ENCODE results near the gene PITPNB. TPM values are rescaled to one million over a fixed set of nuclear protein-coding genes. Genes with fewer than 3 reads are reported as not detected.

PITPNB gene
- total RNA-seq, 1 donor from 2014 or later, result 66.6 TPM

DNA sequence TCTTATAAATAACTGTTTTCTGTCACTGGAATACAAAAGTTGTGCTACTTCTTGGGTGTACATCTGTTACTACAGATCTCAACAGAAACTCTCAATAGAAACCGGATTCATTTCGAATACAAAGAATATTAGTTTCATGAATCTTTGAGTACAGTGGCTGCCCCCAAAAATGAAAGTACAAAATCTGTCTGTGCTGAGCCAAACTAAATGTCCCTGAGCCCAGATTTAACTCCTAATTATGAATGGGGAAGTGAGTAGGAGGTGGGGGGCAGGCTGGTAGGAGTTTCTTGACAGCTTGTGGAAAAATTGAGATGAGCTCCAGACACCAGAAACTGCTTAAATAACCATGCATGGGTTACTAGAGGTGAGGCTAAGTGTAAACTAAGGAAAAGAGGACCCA lies 41.6 kb downstream of the PITPNB start:
- no peak for DNase-seq
- peaks cover 45% of the 10 kb centered on the region for H3K4me1 Mint-ChIP-seq (ENCODE audit: low read depth, unreplicated experiment)
- no peaks in the 10 kb centered on the region for H3K27me3 Mint-ChIP-seq (ENCODE audit: unreplicated experiment)
- H3K36me3 Mint-ChIP-seq (ENCODE audit: unreplicated experiment), result no peaks in the 10 kb centered on the region
- H3K27ac Mint-ChIP-seq (ENCODE audit: unreplicated experiment), result no peak overlapping the region
- no peak overlapping the region for H3K4me3 Mint-ChIP-seq (ENCODE audit: unreplicated experiment)
- H3K9me3 Mint-ChIP-seq (ENCODE audit: unreplicated experiment), result no peaks in the 10 kb centered on the region
- TF ChIP-seq, protein P1, sequence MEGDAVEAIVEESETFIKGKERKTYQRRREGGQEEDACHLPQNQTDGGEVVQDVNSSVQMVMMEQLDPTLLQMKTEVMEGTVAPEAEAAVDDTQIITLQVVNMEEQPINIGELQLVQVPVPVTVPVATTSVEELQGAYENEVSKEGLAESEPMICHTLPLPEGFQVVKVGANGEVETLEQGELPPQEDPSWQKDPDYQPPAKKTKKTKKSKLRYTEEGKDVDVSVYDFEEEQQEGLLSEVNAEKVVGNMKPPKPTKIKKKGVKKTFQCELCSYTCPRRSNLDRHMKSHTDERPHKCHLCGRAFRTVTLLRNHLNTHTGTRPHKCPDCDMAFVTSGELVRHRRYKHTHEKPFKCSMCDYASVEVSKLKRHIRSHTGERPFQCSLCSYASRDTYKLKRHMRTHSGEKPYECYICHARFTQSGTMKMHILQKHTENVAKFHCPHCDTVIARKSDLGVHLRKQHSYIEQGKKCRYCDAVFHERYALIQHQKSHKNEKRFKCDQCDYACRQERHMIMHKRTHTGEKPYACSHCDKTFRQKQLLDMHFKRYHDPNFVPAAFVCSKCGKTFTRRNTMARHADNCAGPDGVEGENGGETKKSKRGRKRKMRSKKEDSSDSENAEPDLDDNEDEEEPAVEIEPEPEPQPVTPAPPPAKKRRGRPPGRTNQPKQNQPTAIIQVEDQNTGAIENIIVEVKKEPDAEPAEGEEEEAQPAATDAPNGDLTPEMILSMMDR (IDR thresholded peaks at IDR 0.05; ENCODE audit: partially characterized antibody, unreplicated experiment), result no peak

DNA sequence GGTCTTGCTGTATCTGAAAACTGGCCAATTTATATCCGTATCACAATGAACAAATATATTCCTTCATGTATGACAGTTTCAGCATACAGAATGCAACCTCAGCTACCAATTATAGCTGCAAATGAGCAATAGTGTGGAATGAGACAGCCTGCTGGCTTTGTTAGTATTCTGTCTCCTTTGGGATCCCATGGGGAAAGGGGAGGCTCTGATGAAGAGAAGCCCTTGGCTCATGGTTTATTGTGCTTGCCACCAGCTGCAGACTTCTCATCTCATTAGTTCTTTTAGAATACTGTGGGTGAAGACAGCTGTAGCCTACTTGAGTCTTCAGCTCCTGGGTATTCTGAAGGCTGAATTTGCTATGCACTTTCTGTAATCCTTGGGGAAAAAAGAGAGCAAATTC lies 42.4 kb downstream of the PITPNB start:
- TF ChIP-seq, protein P1 (IDR thresholded peaks at IDR 0.05; ENCODE audit: partially characterized antibody, unreplicated experiment), result no peak
- DNase-seq, result peak; percentile 36
- H3K36me3 Mint-ChIP-seq (ENCODE audit: unreplicated experiment), result no peaks in the 10 kb centered on the region

DNA sequence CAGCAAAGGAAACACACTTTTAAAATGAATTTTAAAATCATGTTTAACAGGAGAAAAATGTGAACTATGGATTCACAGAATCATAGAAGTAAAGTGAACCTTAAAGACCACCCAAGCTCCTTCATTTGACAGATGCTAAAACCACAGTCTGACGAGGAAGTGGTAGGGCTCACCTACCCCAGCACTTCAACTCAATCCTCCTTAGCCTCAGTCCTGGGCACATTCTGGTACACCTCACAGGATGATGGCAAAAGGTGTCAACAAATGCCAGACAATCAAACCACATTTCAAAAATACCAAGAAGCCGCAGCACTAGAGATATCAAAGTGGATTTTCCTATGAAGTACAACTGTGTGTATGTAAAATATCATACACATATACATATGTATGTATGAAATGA lies 43.1 kb downstream of the PITPNB start:
- Mint-ChIP-seq H3K4me3 (ENCODE audit: unreplicated experiment) (no peak overlapping the region), H3K36me3 (ENCODE audit: unreplicated experiment) (no peaks in the 10 kb centered on the region), H3K4me1 (ENCODE audit: low read depth, unreplicated experiment) (peaks cover 45% of the 10 kb centered on the region), H3K27me3 (ENCODE audit: unreplicated experiment) (no peaks in the 10 kb centered on the region), H3K27ac (ENCODE audit: unreplicated experiment) (peak overlapping the region; percentile 62), H3K9me3 (ENCODE audit: unreplicated experiment) (no peaks in the 10 kb centered on the region)
- TF ChIP-seq, protein P1 (IDR thresholded peaks at IDR 0.05; ENCODE audit: partially characterized antibody, unreplicated experiment), result no peak
- DNase-seq, result no peak

More for the DNA sequence above, 42.4 kb downstream of the PITPNB start:
- Mint-ChIP-seq H3K9me3 (ENCODE audit: unreplicated experiment) (no peaks in the 10 kb centered on the region), H3K27me3 (ENCODE audit: unreplicated experiment) (no peaks in the 10 kb centered on the region), H3K4me3 (ENCODE audit: unreplicated experiment) (no peak overlapping the region), H3K4me1 (ENCODE audit: low read depth, unreplicated experiment) (peaks cover 45% of the 10 kb centered on the region), H3K27ac (ENCODE audit: unreplicated experiment) (peak overlapping the region; percentile 44)

DNA sequence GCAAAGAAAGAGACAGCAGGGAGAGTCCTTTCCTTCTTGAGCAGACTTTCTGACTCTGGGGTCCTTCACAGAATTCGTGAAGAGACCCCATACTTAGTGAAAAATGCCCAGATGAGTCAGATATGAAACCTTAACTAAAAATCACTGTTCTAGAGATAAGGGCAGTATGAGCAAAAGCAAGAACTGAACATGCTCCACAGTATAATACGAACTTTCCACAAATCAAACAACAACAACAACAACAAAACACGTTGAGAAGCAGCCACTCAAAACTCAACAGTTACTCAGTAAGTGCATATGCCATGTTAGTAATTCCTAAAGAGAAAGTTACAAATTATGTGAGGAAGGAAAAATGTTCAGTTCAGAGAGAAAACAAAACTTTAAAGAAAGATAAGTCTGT lies 44.3 kb downstream of the PITPNB start:
- Mint-ChIP-seq H3K27me3 (ENCODE audit: unreplicated experiment) (no peaks in the 10 kb centered on the region), H3K4me1 (ENCODE audit: low read depth, unreplicated experiment) (peaks cover 38% of the 10 kb centered on the region), H3K27ac (ENCODE audit: unreplicated experiment) (no peak overlapping the region), H3K9me3 (ENCODE audit: unreplicated experiment) (no peaks in the 10 kb centered on the region), H3K36me3 (ENCODE audit: unreplicated experiment) (no peaks in the 10 kb centered on the region), H3K4me3 (ENCODE audit: unreplicated experiment) (no peak overlapping the region)
- no peak for DNase-seq
- TF ChIP-seq, protein P1 (IDR thresholded peaks at IDR 0.05; ENCODE audit: partially characterized antibody, unreplicated experiment), result no peak

DNA sequence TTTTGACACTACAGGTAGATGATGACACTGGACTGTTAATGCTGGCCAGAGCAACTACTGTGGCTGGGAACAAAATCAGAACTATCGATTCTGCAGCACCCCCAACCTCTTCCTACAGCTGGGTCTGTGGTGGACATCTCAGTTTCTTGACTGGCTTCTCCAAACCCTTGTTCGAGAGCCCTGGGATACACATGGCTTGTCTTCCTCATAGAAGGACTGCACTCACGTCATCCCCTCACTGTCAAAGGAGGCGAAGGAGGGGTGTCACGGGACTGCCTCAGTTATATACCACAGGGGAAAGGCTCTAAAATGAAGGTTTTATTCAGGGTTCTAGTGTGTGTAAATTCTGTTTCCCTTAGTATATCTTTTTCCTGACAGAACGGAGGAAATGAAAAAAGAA lies 44.9 kb downstream of the PITPNB start:
- H3K27ac Mint-ChIP-seq (ENCODE audit: unreplicated experiment), result no peak overlapping the region

More for the DNA sequence above, 44.9 kb downstream of the PITPNB start:
- no peak for DNase-seq
- no peak overlapping the region for H3K4me3 Mint-ChIP-seq (ENCODE audit: unreplicated experiment)
- peaks cover 38% of the 10 kb centered on the region for H3K4me1 Mint-ChIP-seq (ENCODE audit: low read depth, unreplicated experiment)
- H3K9me3 Mint-ChIP-seq (ENCODE audit: unreplicated experiment), result no peaks in the 10 kb centered on the region
- no peaks in the 10 kb centered on the region for H3K36me3 Mint-ChIP-seq (ENCODE audit: unreplicated experiment)
- no peaks in the 10 kb centered on the region for H3K27me3 Mint-ChIP-seq (ENCODE audit: unreplicated experiment)
- TF ChIP-seq, protein P1 (IDR thresholded peaks at IDR 0.05; ENCODE audit: partially characterized antibody, unreplicated experiment), result no peak

Data from glutamatergic neuron (in vitro differentiated cells).